Esophagus squamous epithelium (tissue), 5 donors: ENCODE data around the gene CLSTN1. TPM values are rescaled to one million over a fixed set of nuclear protein-coding genes. Genes with fewer than 3 reads are reported as not detected.

Experiments
- DNase-seq: peaks from one replicate; lab custom pipeline; 2025; lab: John Stamatoyannopoulos, UW
- H3K27ac ChIP-seq, 4 donors: fragments of 200-600 bp; sonication (generic); one replicate each; pipeline ENCODE4 v1.5.1; 2016 to 2019; ENCODE audit warnings: mild to moderate bottlenecking in 1 of 4
- H3K27me3 ChIP-seq, 4 donors: fragments of 200-600 bp; sonication (generic); 1 replicate in 3 of 4; 2 replicates in 1 of 4; pipeline versions ENCODE4 v1.5.1 to v1.6.0; 2017 to 2021; ENCODE audit warnings: antibody characterized with exemption in 1 of 4
- H3K36me3 ChIP-seq, 3 donors: fragments of 200-600 bp; sonication (generic); one replicate each; pipeline ENCODE4 v1.5.1; 2016 to 2019
- H3K4me1 ChIP-seq, 3 donors: fragments of 200-600 bp; sonication (generic); one replicate each; pipeline ENCODE4 v1.5.1; 2017 to 2019
- H3K4me3 ChIP-seq, 4 donors: fragments of 200-600 bp; sonication (generic); 1 replicate in 3 of 4; 2 replicates in 1 of 4; pipeline ENCODE4 v1.5.1; 2016 to 2019; ENCODE audit warnings: mild to moderate bottlenecking in 2 of 4, moderate library complexity in 1 of 4
- H3K9me3 ChIP-seq, 3 donors: fragments of 200-600 bp; sonication (generic); one replicate each; pipeline ENCODE4 v1.5.1; 2016 to 2019
- POLR2A ChIP-seq, 4 donors: fragments of 450-650 bp; IDR thresholded peaks; one replicate each; pipeline ENCODE4 v1.6.1; 2017; ENCODE audit warnings: antibody characterized with exemption in 4 of 4, mild to moderate bottlenecking in 4 of 4, moderate library complexity in 3 of 4
- WGBS, 2 donors: methylation state at CpG; one replicate each; pipeline ENCODE4 v1.1.5; 2018; 5-methylcytosine and 5-hydroxymethylcytosine counted together
- intact Hi-C: fragments of 100-400 bp; cut with DNase I; formaldehyde crosslinking; loops from one replicate; pipeline ENCODE4 v1.15.0; 2022
- total RNA-seq, 4 donors: library from RNA; depleted of rRNA; stranded (reverse); fragments of >200 nt; gene quantifications; one replicate each; pipeline ENCODE4 v1.1.0, GENCODE V29; 2016
- TF ChIP-seq, protein P1 (sequence below), 6 experiments: fragments of 450-650 bp in 4 of 6; fragments of 200-600 bp in 2 of 6; sonication (generic) in 2 of 6; IDR thresholded peaks; one replicate each; pipeline ENCODE4 v1.5.1; 2016 to 2019; ENCODE audit warnings: antibody characterized with exemption in 6 of 6, mild to moderate bottlenecking in 4 of 6, moderate library complexity in 4 of 6
- donor health status: DM: yes; HTN: yes; CAD: no.

CLSTN1 gene
- total RNA-seq, 4 donors from 2014 or later, result 57.3 to 68.4 (median 65.3) TPM

DNA sequence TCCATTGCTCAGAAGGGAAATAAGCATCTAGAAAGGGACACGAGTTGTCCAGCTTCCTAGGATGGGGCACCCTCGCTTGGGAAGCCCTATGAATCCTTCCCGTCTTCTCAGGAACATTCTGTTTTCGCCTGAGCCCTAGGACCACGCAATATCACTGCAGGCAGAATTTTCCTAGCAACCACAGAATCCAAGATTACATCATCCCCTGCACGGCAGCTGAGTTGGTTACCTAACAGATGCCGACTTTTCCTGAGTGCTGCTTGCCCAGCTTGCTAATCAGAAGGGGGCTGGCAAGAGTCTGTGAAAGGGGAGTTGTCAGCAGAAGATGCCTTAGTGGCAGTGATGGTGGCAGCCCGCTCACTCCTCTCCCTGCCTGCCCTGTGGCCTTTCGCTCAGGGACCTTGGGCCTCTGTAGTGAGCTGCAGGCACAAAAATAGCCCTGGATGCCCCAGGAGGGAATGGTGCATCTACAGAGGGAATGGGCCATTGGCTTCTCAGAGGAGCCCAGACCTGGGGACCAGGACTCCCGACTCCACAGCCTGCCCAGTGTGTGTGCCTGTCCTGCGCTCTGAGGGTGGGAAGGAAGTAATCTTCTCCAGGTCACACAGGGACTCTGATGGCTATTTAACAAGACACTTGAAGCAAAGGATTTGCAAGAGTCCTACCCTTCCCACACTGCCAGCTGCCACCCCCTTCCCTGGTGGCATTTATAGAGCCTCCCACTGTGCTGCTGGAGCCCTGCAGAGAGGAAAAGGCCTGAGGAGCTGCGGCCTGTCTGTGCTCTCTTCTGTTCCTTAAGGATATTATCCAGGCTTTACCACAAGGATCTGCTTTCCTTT, 28.9 kb upstream of the CLSTN1 start:
- Histone ChIP-seq H3K27me3 (no peaks in the 10 kb centered on the region), H3K4me3 (no peak overlapping the region), H3K27ac (no peak overlapping the region), H3K36me3 (peaks cover 0 to 100% (median 10%) of the 10 kb centered on the region in 3 donors), H3K9me3 (peaks cover 0 to 4% (median 0%) of the 10 kb centered on the region in 3 donors), H3K4me1 (no peaks in the 10 kb centered on the region)
- whole genome bisulfite sequencing, 2 donors, result 68 to 87% methylated on average over 5 to 11 of the region's 12 CpGs
- intact Hi-C loops, result no loop called here
- DNase-seq, result no peak
- TF ChIP-seq, protein P1, sequence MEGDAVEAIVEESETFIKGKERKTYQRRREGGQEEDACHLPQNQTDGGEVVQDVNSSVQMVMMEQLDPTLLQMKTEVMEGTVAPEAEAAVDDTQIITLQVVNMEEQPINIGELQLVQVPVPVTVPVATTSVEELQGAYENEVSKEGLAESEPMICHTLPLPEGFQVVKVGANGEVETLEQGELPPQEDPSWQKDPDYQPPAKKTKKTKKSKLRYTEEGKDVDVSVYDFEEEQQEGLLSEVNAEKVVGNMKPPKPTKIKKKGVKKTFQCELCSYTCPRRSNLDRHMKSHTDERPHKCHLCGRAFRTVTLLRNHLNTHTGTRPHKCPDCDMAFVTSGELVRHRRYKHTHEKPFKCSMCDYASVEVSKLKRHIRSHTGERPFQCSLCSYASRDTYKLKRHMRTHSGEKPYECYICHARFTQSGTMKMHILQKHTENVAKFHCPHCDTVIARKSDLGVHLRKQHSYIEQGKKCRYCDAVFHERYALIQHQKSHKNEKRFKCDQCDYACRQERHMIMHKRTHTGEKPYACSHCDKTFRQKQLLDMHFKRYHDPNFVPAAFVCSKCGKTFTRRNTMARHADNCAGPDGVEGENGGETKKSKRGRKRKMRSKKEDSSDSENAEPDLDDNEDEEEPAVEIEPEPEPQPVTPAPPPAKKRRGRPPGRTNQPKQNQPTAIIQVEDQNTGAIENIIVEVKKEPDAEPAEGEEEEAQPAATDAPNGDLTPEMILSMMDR (IDR thresholded peaks at IDR 0.05), result no peak

DNA sequence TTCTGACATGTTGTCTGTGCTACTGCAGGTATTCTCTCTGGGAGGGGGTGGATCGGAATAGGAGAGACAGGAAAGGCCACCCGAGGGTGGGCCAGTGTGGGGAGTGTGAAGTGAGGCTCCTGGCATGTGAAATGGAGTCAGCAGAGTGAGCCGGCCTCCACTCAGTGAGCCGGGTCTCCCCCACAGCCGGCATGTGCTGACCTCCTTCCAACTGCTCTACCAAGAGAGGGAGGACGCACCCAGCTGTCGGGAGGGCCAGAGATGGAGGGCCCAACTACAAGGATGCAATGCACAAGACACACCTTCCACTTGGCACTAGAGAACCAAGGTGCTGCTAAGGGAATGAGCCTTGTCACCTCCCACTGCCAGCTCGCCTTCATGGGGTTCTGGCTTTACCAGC, 28.2 kb upstream of the CLSTN1 start:
- no peak for TF ChIP-seq POLR2A (IDR thresholded peaks at IDR 0.05)
- TF ChIP-seq, protein P1 (IDR thresholded peaks at IDR 0.05), result no peak
- 92 to 93% methylated on average over 3 to 7 of the region's 8 CpGs for WGBS, 2 donors
- no peak overlapping the region for H3K27ac ChIP-seq
- peaks cover 0 to under 1% (median 0%) of the 10 kb centered on the region in 3 donors for H3K4me1 ChIP-seq
- no peak for DNase-seq
- peaks cover 0 to 94% (median 10%) of the 10 kb centered on the region in 3 donors for H3K36me3 ChIP-seq
- no peaks in the 10 kb centered on the region for H3K27me3 ChIP-seq
- peaks cover 0 to 4% (median 0%) of the 10 kb centered on the region in 3 donors for H3K9me3 ChIP-seq
- no peak overlapping the region for H3K4me3 ChIP-seq
- intact Hi-C loops, result no loop called here

DNA sequence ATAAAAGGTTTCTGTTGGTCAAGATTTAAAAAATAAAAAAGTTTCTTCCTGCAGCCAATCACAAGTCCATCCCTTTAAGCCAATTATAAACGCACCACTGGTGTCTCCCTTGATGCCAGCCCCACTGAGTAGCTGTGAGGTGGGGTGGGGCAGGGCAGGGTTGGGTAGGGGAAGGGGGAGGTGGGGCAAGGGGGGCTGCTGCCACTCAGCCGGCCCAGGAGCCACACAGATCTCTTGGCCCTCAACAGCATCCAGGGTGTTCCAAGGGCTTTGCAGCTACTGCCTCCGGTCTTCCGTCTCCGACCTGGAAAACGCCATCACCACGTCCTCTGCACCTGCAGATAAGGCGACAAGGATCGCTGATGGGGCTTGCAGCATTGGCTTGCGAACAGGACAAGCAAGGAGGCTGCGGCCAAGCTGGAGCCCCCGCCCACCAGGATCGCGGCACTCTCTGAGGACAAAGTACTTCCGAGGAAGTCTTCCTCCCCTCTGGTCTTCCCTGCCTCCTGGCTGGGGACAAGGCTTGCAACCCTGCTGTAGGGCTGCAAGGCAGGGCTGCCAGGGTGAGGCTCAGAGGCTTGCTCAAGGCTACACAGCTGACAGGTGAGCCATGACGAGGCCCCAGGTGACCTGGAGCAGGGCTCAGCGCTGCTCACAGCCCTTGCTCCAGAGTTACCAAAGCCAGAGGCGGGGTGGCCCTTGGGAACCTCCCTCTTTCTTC, 26.8 kb upstream of the CLSTN1 start:
- Histone ChIP-seq H3K4me3 (no peak overlapping the region), H3K27me3 (no peaks in the 10 kb centered on the region), H3K27ac (no peak overlapping the region), H3K4me1 (peaks cover 0 to 14% (median 0%) of the 10 kb centered on the region in 3 donors), H3K36me3 (peaks cover 0 to 80% (median 10%) of the 10 kb centered on the region in 3 donors), H3K9me3 (peaks cover 0 to 4% (median 0%) of the 10 kb centered on the region in 3 donors)
- intact Hi-C loops, result no loop called here
- TF ChIP-seq, protein P1 (IDR thresholded peaks at IDR 0.05), result no peak
- TF ChIP-seq POLR2A (IDR thresholded peaks at IDR 0.05), result no peak
- WGBS, 2 donors, result 77 to 78% methylated on average over 11 to 12 of the region's 18 CpGs
- DNase-seq, result no peak

DNA sequence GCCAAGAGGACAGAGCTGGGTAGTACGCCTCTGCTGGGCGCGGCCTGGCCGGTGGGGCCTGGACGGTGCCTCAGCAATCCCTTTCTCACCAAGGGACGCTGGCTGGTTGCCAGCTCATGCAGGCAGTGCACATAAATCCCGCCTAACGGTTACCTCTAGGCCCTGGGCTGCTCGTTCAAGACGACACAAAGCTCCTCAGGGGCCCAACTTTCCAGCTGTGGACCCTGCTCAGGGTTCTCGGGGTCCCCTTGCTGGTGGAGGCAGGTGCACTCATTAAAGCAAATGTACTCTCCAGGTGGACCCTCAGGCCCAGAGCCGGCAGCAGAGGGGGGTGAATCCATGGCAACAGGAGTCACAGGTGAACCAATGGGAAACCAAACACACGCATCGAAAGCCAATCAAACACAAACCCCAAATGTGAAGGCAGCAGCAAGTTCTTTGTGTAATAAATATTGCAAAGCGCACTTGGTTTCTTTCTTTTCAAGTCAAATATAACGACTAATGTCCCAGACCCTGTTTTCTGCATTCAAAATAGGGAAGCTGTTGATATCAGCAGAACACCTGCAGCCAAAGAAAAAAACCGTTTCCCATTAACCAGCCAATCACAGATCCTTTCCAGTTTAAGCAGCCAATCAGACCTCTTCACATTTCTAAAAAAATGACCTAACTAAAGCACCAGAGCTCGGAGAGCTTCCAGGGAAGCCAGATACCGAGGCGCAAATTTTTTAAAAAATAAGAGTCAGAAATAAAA, 26.1 kb upstream of the CLSTN1 start:
- no peak for TF ChIP-seq POLR2A (IDR thresholded peaks at IDR 0.05)
- TF ChIP-seq, protein P1 (IDR thresholded peaks at IDR 0.05), result no peak
- H3K36me3 ChIP-seq, result peaks cover 0 to 72% (median 10%) of the 10 kb centered on the region in 3 donors
- 74 to 77% methylated on average over 9 to 10 of the region's 20 CpGs for WGBS, 2 donors

More for the DNA sequence above, 26.1 kb upstream of the CLSTN1 start:
- Histone ChIP-seq H3K4me3 (no peak overlapping the region), H3K27ac (no peak overlapping the region), H3K27me3 (no peaks in the 10 kb centered on the region), H3K9me3 (peaks cover 0 to 4% (median 0%) of the 10 kb centered on the region in 3 donors), H3K4me1 (peaks cover 0 to 15% (median 0%) of the 10 kb centered on the region in 3 donors)
- DNase-seq, result no peak
- intact Hi-C loops, result no loop called here
